NCI-H1436 (cell line): ENCODE measurements around the gene TOR4A.

Experiments used
- DNase-seq: peaks from one replicate; lab custom pipeline; 2025; lab: John Stamatoyannopoulos, UW

Gene TOR4A

GRCh38 chr9:137307255-137308056 is 29.9 kb downstream of the TOR4A start:
- DNase-seq, result no peak

DNA sequence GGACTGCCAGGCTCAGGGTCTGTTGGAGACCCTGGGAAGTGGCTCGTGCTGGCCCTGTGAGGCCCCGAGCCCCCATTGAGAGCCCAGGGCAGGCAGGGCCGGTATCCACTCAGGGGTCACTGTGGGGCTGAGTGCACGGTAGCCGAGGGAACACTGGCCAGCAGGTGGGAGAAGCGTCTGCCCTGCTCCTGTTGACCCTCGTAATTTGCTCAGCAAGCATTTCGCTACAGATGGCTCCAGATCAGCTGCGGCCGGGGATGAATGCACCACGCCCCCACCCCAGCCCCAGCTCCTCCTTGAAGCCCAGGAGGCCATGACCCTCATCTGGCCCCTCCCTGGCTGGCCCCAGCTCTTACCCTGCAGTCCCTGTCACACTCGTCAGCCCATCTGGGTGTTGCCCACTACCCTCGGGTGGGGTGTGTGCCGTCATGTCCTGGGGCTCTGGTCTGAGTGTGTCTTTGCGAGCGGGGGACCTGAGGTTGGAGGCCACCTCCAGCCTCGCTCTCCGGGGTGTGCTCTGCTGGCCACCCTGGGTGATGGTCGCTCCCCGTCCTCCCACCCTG is 30.6 kb downstream of the TOR4A start:
- DNase-seq, result no peak

DNA sequence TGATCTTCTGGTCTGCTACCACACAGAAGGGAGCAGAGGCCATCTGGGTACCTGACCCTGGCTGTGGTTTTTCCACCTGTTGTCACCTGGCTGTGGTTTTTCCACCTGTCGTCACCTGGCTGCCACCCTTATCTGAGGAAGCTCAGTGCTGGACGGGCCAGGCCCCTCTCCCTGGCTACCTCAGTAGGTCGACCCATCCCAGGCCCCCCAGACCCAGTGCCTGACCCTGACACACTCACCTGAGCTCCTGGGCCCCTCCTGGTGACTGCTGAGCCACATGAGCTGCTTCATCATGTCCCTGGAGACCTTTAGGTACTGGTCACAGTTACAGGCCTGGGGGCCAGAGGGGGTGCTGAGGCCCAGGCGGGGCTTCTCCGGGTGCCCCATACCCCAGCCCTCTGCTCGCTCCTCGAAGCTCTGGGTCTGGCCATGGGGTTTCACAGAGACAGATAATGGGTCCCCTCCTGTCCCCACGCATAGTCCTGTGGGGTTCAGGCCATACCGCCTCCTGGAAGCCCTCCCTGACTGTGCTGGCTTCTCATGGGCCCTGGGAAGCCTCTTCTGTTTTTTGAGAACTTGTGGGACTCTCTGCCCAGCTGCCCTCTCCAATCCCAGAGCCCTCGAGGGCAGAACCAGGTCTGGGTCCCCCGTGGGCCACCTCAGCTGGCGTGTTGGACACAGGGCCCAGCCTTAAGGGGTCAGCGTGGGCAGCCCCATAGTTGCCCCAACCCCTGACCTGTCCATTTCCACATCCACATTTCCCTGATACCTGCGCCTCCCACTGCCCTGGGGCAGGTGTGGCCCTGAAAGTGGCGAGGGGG is 32.1 kb downstream of the TOR4A start:
- DNase-seq, result no peak

DNA sequence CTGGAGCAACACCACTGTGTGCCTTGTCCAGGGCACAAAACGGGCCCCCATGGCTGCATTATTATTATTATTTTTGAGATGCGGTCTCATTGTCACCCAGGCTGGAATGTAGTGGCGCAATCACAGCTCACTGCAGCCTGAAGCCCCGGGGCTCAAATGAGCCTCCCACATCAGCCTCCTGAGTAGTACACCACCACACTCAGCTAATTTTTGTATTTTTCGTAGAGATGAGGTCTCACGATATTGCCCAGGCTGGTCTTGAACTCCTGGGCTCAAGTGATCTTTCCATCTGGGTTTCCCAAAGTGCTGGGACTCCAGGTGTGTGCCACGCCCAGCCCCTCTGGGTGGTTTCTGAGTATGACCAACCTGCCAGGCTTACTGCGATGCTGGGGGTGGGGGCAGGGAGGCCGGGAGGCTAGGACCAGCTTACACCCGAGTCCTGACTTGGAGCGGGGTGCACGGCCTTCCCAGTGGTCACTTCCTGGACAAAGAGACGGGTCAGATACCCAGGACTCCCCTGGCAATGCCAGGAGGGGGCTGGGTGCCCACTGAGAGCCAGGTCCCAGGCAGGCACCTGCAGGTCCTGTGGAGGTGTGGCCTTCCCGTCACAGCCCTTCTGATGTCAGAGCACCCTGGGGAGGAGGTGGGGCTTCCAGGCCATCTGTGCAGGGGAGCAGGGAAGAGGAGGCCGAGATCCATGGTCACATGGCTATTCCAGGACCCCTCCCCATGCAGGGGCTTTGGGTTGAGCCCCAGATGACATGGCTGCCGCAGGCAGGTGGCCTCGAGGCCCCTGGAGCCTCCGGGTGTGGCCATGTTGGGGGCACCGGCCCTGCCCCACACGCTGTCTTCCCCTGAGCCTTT is 32.9 kb downstream of the TOR4A start:
- DNase-seq, result peak; percentile 72

GRCh38 chr9:137311171-137311985 is 33.9 kb downstream of the TOR4A start:
- no peak for DNase-seq

GRCh38 chr9:137311986-137312851 is 34.7 kb downstream of the TOR4A start:
- no peak for DNase-seq

DNA sequence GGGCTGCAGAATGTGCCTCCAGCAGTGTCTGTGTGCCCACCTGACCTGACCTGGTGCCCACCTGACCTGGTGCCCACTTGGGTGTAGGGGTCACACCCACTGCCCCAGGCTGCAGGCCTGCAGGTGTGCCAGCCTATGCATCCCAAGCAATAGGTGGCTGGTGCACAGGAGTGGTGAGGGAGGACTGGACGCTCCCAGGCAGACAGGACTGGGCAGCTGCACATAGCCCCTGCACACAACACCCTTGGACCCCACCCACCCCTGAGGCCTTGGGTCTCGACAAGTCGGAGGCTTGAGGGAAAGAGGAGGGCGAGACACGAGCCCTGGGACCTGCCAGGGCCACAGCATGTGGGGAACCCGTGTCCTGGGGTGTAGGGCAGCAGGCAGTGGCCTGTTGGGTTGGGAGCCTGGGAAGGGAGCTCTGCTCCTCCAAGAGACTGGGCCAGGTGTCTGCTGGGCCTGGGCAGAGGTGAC is 35.4 kb downstream of the TOR4A start:
- DNase-seq, result no peak

- no peak for DNase-seq
Measured at GRCh38 chr9:137313326-137313936, 35.9 kb downstream of the TOR4A start.

DNA sequence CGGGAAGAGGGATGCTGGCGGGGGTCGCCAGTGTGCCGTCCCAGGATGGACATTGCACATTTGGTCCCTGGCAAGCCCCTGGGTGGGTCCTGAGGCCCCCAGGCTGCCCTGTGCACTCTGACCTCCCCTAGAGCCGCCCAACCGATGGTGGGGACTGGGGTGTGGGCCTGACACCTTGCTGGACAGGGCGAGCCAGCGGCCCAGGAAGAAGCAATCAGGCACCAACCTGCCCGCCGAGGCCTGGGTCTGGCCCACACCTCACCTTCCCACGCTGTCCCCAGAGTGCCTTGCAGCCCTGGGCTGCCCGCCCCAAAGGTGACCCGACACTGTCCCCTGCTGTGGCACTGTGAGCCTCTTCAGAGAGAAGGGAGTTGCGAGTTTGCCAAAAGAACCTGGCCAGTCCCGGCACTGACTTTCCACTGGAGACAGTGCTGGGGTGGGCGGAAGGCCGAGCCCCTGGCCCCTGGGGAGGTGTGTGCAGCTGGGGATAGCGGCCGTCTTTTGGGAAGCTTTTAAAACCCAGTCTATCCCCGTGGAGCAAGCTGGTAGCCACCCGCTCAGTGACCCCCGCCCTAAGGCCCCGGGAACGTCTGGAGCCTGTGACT is 36.5 kb downstream of the TOR4A start:
- DNase-seq, result no peak

- DNase-seq, result no peak
Measured at GRCh38 chr9:137314561-137315560, 37.3 kb downstream of the TOR4A start.

- no peak for DNase-seq
Measured at GRCh38 chr9:137315581-137316011, 38.1 kb downstream of the TOR4A start.

DNA sequence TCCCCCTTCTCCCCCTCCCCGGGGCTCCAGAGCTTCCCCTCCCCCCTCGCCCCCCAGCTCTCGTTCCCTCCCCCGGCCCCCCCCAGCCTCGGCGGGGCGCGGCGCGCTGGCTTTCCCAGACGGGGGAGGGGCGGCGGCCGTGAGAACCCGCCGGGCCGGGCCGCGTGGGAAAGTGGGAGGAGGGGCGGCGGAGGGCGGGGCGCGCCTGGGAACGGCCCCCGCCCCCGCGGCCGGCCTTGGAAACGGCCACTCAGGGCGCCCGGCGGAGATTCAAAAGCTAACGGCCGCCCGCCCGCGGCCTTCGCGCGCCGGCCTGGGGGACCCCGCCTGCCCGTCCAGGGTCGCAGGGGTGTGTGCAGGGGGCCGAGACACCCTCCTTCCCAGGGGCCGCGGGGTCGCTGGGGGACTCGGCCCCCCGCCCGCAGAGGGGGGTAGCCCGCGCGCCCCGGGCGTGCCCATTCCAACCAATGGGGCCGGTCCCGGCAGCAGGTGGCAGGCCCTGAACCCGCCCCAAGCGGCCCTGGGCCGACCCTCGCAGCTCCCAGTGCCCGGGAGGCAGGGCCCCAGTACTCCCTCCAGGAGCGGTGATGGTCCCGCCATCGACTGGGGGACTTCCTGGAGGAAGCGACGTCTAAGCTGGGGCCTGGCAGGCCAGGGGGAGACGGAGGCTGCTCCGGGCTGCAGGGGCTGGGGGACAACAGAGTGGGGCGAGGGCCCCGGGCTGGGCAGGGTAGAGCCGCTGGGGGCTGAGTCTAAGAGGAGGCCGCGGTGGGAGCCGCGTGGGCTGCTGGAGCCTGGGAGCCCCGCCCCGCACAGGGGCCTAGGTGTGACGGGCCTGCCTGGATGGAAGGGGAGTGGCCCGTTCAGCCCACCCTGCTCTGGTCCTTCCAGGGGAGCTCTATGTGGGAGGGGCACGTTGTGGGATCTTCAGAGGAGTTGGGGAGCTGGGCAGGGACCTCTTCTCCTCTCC is 38.8 kb downstream of the TOR4A start:
- peak; percentile 55 for DNase-seq

GRCh38 chr9:137317021-137317717 is 39.6 kb downstream of the TOR4A start:
- no peak for DNase-seq

DNA sequence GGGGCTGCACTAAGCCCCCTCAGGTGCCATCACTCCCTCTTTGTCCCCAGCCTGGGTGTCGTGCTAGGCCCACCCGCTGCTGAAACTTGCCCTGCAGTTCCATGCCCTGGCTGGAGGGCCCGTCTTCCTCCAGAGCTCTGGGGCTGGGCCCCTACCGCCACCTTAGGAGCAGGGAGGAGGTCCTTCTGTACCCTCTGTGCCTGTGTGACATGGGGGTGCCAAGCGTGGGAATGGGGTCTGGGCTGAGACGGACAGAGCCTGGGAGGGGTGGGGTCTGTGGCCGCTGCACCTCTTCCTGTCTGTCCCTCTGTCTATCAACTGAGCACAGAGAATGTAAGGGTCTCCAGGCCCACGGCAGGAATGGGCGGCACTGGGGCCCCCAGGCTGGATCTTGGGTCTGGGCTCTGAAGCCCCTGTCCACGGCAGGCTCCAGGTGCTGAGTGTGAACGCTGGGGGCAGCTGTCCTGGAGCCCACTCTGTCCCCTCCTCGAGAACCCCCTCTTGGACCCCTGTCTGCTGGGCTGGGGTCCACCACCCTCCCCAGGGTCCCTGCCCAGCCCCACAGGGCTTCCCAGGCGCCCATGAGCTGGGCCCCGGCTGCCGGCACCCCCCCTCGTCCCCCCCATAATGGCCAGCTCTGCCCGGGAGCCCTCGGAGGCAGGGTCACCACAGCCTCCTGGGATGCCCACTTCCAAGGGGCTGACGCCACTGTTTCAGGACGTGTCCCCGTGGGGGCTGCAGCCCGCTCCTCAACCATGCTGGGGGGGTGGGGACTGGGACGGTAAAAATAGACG is 40.4 kb downstream of the TOR4A start:
- no peak for DNase-seq

DNA sequence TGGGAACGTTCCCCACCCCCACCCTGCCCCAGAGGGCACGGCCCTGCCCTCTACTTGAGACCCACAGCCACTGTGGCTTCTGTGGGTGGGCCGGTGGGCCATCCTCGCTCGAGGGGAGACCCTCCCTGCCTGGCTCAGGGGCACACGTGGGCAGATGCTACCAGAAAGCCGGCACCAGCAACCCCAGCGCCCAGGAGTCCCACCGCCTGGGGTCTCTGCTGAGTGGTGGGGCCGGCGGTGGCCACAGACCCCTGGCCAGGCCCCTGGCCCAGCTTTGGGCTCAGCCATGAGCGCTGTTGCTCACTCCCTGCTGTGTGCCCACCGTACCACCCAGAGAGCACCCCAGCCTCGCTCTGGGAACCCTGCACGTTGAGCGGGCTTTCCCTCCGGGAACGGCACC is 41.1 kb downstream of the TOR4A start:
- DNase-seq, result no peak
